NK-92 (cell line): ENCODE measurements around the gene ARHGEF4.
"Not testable (repeated sequence)": the region's sequence is repeated elsewhere in the genome, so short reads cannot be mapped to it uniquely, and the experiment has no call there.

ENCODE experiments used
- DNase-seq: peaks from one replicate; lab custom pipeline; 2025; ENCODE audit not compliant: unreplicated experiment; lab: John Stamatoyannopoulos, UW

The ARHGEF4 gene

GRCh38 chr2:131075578-131075977 is 238.9 kb downstream of the ARHGEF4 start:
- DNase-seq: not testable (repeated sequence)

- DNase-seq: no peak
Observed at GRCh38 chr2:131076707-131077106, 240.0 kb downstream of the ARHGEF4 start.

GRCh38 chr2:131077182-131077846 is 240.6 kb downstream of the ARHGEF4 start:
- DNase-seq: no peak

DNA sequence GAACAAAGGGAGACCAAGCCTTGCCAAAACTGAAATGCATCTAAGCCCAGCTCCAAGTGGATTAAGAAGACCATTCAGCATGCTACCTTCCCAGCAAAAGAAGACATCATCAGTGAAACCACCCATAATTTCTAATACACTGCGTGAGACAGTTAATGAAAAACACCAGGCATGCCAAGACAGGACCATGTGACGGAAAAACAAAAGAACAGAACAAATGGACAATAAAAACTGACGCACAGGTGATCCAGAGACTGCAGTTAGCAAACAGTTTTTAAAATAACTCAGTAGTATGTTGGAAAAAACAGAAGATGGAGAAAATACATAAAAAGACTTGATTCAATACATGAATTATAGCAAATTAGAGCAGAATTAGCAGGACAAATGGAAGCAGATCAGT is 241.3 kb downstream of the ARHGEF4 start:
- no peak for DNase-seq

DNA sequence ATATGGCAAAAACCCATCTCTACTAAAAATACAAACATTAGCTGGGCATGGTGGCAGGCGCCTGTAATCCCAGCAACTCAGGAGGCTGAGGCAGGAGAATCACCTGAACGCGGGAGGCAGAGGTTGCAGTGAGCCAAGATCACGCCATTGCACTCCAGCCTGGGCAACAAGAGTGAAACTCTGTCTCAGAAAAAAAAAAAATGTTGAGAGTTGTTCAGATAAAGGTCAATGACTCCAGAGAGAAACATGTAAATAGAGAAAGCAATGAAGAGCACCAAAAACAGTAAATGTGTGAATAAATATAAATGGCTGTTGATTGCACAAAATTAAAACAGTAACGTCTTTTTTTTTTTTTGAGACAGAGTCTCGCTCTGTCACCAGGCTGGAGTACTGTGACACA is 243.2 kb downstream of the ARHGEF4 start:
- not testable (repeated sequence) for DNase-seq

DNA sequence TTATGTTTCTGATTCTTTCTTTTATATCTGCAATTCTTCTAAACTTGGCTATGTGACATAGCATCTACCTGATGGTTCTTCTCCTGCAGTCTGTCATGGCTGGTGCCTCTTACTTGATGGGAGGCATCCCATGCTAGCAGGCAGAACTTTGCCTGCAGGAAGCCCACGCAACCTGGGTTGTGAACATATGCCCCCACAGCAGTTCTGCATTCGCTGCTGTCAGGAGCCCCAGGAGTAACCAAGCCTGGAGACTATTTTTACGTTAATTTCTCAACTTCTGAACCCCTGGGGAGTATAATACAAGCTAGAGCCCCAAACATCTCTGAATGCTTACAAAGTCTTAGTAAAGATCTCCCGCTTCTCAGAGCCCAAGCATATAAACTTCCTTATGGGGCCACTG is 244.5 kb downstream of the ARHGEF4 start:
- no peak for DNase-seq

- DNase-seq: no peak
Observed at GRCh38 chr2:131085646-131086045, 248.9 kb downstream of the ARHGEF4 start.

GRCh38 chr2:131092458-131093005 is 255.8 kb downstream of the ARHGEF4 start:
- DNase-seq: no peak

GRCh38 chr2:131093006-131093695 is 256.4 kb downstream of the ARHGEF4 start, which contains the start of gene FAM168B:
Gene FAM168B, minus strand, starts transcription at chr2:131093460. Its CDS starts 10,814 bp downstream, at chr2:131082646.
- DNase-seq: no peak

DNA sequence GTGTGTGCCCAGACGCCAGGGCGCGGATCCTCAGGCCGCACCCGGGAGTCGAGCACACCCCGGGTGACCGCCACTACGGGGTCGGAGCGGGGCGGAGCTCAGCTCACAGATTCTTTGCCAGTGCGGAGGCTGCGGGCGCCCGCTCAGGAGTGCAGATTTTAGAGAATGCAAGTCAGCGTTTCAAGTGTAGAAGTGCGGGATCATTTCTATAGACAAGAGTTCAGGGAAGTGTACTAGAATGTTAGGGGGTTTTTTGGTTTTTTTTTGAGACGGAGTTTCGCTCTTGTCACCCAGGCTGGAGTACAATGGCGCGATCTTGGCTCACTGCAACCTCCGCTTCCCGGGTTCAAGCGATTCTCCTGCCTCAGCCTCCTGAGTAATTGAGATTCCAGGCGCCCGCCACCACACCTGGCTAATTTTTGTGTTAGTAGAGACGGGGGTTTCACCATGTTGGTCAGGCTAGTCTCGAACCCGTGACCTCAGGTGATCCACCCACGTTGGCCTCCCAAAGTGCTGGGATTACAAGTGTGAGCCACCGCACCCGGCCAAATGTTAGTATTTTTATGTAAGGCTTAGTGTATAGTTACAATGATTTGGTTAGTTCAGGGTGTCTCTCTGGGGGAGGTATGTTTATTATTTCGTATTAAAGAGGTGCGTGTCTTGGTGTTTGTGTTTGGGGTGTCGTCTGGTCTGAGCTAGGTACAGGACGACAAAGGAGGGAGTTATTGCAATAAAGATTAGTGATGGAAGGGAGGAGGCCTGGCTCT is 257.2 kb downstream of the ARHGEF4 start:
- DNase-seq: no peak

DNA sequence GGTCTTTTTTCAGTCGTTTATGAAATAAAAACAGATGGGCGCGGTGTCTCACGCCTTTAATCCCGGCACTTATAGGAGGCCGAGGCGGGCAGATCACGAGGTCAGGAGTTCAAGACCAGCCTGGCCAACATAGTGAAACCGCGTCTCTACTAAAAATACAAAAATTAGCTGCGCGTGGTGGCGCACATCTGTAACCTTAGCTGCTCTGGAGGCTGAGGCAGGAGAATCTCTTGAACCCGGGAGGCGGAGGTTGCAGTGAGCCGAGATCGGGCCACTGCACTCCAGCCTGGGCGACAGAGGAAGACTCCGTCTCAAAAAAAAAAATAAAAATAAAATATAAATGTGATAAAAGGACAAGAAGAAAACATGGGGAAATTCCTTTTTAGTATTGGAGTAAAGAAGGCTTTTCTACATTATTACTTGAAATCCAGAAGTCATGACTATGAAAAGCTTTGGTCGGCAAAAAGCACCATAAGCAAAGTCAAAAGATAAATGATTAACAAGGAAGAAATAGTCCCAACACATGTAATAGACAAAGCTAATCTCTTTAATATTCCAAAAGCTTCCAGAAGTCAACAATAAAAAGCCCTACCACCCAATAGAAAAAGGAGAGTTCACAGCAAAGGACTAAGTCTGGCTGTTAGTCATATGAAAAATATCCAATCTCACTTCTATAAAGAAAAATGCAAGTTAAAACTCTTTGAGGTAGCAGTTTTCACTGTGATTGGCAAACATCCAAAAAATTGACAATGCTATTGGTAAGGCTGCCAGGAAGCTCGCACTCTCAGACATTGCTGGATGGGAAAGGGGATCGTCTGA is 258.0 kb downstream of the ARHGEF4 start:
- DNase-seq: no peak
